ENCODE results near the gene PTK6. TPM values are rescaled to one million over a fixed set of nuclear protein-coding genes. Genes with fewer than 3 reads are reported as not detected.

PTK6 gene
- not detected for total RNA-seq (ENCODE audit: unreplicated experiment)
- long read RNA-seq = 0 reads

DNA sequence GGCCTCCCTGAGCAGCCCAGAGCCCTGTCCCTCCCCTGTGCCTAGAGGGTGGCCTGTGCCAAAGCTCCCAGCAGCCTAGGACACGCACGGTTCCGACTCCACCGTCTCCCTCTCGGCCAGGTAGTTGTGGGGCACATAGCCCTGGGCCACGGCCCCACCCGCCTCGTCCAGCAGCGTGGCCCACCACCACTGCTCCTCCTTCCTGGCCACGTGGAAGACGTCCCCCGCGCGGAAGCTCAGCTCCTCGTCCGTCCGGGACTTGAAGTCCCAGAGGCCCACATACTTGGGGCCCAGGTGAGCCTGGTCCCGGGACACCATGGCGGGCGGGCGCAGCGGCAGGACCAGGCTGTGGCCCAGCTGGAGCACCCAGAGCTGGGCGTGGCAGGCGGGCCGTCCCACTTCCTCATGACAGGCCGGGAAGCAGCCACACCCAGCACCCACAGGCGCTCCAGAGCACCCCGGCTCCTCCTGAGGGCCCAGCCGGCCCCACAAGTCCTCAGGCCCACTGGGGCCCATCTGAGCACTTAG lies at the start of gene PTK6:
Gene PTK6 (minus strand): TSS at position 380 of the 528 bp plus-strand sequence. CDS start 62 bp downstream, at position 318.
- no peak for DNase-seq (ENCODE audit: low spot score)
- no peak within 1 kb of the TSS for H3K4me3 Mint-ChIP-seq (ENCODE audit: unreplicated experiment)

GRCh38 chr20:63586797-63587196 lies 49.6 kb upstream of the PTK6 start:
- TF ChIP-seq, protein P1, sequence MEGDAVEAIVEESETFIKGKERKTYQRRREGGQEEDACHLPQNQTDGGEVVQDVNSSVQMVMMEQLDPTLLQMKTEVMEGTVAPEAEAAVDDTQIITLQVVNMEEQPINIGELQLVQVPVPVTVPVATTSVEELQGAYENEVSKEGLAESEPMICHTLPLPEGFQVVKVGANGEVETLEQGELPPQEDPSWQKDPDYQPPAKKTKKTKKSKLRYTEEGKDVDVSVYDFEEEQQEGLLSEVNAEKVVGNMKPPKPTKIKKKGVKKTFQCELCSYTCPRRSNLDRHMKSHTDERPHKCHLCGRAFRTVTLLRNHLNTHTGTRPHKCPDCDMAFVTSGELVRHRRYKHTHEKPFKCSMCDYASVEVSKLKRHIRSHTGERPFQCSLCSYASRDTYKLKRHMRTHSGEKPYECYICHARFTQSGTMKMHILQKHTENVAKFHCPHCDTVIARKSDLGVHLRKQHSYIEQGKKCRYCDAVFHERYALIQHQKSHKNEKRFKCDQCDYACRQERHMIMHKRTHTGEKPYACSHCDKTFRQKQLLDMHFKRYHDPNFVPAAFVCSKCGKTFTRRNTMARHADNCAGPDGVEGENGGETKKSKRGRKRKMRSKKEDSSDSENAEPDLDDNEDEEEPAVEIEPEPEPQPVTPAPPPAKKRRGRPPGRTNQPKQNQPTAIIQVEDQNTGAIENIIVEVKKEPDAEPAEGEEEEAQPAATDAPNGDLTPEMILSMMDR (IDR thresholded peaks at IDR 0.05; ENCODE audit: unreplicated experiment) = no peak
- Mint-ChIP-seq H3K27me3 (ENCODE audit: unreplicated experiment) (peaks cover 7% of the 10 kb centered on the region), H3K9me3 (ENCODE audit: unreplicated experiment) (no peaks in the 10 kb centered on the region), H3K36me3 (ENCODE audit: low read depth, unreplicated experiment) (peaks cover 6% of the 10 kb centered on the region), H3K4me3 (ENCODE audit: unreplicated experiment) (no peak overlapping the region), H3K4me1 (ENCODE audit: unreplicated experiment) (peaks cover 2% of the 10 kb centered on the region), H3K27ac (ENCODE audit: unreplicated experiment) (no peak overlapping the region)
- no peak for DNase-seq (ENCODE audit: low spot score)

More for the DNA sequence above, at the start of gene PTK6:
- H3K4me1 Mint-ChIP-seq (ENCODE audit: unreplicated experiment) = no peaks in the 10 kb centered on the region
- H3K36me3 Mint-ChIP-seq (ENCODE audit: low read depth, unreplicated experiment) = peaks cover under 1% of the 10 kb centered on the region
- TF ChIP-seq, protein P1 (IDR thresholded peaks at IDR 0.05; ENCODE audit: unreplicated experiment) = no peak
- no peak within 1 kb of the TSS for H3K27ac Mint-ChIP-seq (ENCODE audit: unreplicated experiment)
- H3K9me3 Mint-ChIP-seq (ENCODE audit: unreplicated experiment) = no peaks in the 10 kb centered on the region
- H3K27me3 Mint-ChIP-seq (ENCODE audit: unreplicated experiment) = peaks cover 5% of the 10 kb centered on the region

- Mint-ChIP-seq H3K4me3 (ENCODE audit: unreplicated experiment) (no peak overlapping the region), H3K27me3 (ENCODE audit: unreplicated experiment) (peaks cover 5% of the 10 kb centered on the region), H3K4me1 (ENCODE audit: unreplicated experiment) (peaks cover 2% of the 10 kb centered on the region), H3K9me3 (ENCODE audit: unreplicated experiment) (no peaks in the 10 kb centered on the region), H3K36me3 (ENCODE audit: low read depth, unreplicated experiment) (peaks cover 2% of the 10 kb centered on the region), H3K27ac (ENCODE audit: unreplicated experiment) (no peak overlapping the region)
- TF ChIP-seq, protein P1 (IDR thresholded peaks at IDR 0.05; ENCODE audit: unreplicated experiment) = no peak
- DNase-seq (ENCODE audit: low spot score) = no peak
Measured at GRCh38 chr20:63585616-63586565, 48.7 kb upstream of the PTK6 start.

GRCh38 chr20:63582382-63583063 lies 45.3 kb upstream of the PTK6 start:
- peaks cover 5% of the 10 kb centered on the region for H3K27me3 Mint-ChIP-seq (ENCODE audit: unreplicated experiment)
- DNase-seq (ENCODE audit: low spot score) = no peak
- H3K9me3 Mint-ChIP-seq (ENCODE audit: unreplicated experiment) = no peaks in the 10 kb centered on the region
- TF ChIP-seq, protein P1 (IDR thresholded peaks at IDR 0.05; ENCODE audit: unreplicated experiment) = no peak
- no peak overlapping the region for H3K27ac Mint-ChIP-seq (ENCODE audit: unreplicated experiment)
- no peaks in the 10 kb centered on the region for H3K36me3 Mint-ChIP-seq (ENCODE audit: low read depth, unreplicated experiment)
- H3K4me3 Mint-ChIP-seq (ENCODE audit: unreplicated experiment) = no peak overlapping the region
- no peaks in the 10 kb centered on the region for H3K4me1 Mint-ChIP-seq (ENCODE audit: unreplicated experiment)
